ENCODE data around the gene PTX4.

PTX4 gene

DNA sequence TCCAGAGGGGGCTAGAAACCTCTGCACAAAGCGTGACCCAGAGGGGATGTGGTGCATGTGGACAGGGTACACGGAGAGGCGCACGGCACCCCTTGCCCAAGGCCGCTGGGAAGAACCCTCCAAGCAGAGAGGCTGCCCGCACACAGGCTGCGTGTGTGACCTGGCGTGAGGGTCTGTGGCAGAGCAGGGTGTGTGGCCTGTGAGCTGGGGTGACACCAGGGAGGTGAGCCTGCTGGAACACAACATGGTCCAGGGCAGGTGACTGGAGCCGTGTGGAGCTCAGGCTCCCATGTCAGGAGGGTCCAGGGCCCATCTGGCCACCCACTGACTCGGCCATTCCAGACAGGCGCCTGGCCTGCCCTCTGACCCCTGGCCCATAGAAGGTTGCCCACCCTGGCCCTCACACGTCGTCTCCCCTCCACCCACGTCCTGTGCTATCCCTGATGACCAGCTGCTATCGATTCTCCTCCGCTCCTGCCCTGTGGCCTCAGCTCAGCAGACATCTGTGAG is 29.9 kb upstream of the PTX4 start:
- Histone ChIP-seq H3K36me3 (ENCODE audit: insufficient read depth, low read length) (no peaks in the 10 kb centered on the region), H3K9me3 (replicated peaks; ENCODE audit: low read length) (no peaks in the 10 kb centered on the region), H3K4me1 (ENCODE audit: control insufficient read depth, insufficient read depth, low read length) (no peaks in the 10 kb centered on the region), H3K4me3 (ENCODE audit: low read length) (no peak overlapping the region), H3K4me2 (ENCODE audit: low read length) (no peak overlapping the region), H3K9ac (ENCODE audit: low read depth, low read length) (no peak overlapping the region), H3K27me3 (ENCODE audit: control insufficient read depth, insufficient read depth, low read length) (no peaks in the 10 kb centered on the region)

DNA sequence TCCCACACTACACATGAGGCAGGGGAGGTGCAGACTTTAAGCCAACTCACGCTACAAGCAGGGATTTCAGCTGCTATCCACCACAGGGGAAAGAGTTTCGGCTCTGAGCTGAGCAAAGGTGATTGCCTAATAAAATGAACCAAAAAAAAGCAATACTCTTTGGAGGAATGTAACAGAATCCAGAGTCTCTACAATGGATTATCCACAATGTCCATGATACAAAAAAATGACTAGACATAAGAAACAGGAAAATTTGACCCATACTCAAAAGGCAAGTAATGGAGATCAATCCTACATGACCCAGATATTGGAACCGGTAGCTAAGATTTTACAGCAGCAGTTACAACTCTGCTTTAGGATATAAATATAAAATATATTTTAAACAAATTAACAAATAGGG is 25.8 kb upstream of the PTX4 start:
- H3K9ac ChIP-seq (ENCODE audit: low read depth, low read length), result no peak overlapping the region
- no peak overlapping the region for H3K4me3 ChIP-seq (ENCODE audit: low read length)
- no peaks in the 10 kb centered on the region for H3K9me3 ChIP-seq (replicated peaks; ENCODE audit: low read length)
- H3K4me2 ChIP-seq (ENCODE audit: low read length), result no peak overlapping the region
- H3K4me1 ChIP-seq (ENCODE audit: control insufficient read depth, insufficient read depth, low read length), result no peaks in the 10 kb centered on the region
- peaks cover 10% of the 10 kb centered on the region for H3K36me3 ChIP-seq (ENCODE audit: insufficient read depth, low read length)
- H3K27me3 ChIP-seq (ENCODE audit: control insufficient read depth, insufficient read depth, low read length), result no peaks in the 10 kb centered on the region

DNA sequence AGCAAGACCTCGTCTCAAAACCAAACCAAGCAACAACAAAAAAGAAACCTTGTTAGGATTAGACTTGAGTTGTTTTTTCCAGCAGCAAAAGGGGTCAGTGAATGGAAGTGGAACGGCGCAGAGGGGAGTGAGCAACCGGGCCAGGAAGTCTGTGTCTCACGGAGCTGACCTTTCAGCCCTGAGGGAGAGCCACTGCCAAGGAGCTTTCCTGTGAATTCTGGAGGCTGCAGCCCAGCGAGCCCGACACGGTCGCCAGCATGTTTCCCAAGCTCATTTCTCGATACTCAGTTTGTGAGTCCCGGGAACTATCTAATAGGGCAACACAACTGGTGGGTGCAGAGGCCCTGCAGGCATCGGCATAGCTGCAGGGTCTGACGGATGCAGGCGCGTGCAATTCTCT is 24.0 kb upstream of the PTX4 start:
- Histone ChIP-seq H3K9ac (ENCODE audit: low read depth, low read length) (no peak overlapping the region), H3K4me1 (ENCODE audit: control insufficient read depth, insufficient read depth, low read length) (no peaks in the 10 kb centered on the region), H3K9me3 (replicated peaks; ENCODE audit: low read length) (no peaks in the 10 kb centered on the region), H3K27me3 (ENCODE audit: control insufficient read depth, insufficient read depth, low read length) (no peaks in the 10 kb centered on the region), H3K4me2 (ENCODE audit: low read length) (no peak overlapping the region), H3K4me3 (ENCODE audit: low read length) (no peak overlapping the region), H3K36me3 (ENCODE audit: insufficient read depth, low read length) (peaks cover 10% of the 10 kb centered on the region)

DNA sequence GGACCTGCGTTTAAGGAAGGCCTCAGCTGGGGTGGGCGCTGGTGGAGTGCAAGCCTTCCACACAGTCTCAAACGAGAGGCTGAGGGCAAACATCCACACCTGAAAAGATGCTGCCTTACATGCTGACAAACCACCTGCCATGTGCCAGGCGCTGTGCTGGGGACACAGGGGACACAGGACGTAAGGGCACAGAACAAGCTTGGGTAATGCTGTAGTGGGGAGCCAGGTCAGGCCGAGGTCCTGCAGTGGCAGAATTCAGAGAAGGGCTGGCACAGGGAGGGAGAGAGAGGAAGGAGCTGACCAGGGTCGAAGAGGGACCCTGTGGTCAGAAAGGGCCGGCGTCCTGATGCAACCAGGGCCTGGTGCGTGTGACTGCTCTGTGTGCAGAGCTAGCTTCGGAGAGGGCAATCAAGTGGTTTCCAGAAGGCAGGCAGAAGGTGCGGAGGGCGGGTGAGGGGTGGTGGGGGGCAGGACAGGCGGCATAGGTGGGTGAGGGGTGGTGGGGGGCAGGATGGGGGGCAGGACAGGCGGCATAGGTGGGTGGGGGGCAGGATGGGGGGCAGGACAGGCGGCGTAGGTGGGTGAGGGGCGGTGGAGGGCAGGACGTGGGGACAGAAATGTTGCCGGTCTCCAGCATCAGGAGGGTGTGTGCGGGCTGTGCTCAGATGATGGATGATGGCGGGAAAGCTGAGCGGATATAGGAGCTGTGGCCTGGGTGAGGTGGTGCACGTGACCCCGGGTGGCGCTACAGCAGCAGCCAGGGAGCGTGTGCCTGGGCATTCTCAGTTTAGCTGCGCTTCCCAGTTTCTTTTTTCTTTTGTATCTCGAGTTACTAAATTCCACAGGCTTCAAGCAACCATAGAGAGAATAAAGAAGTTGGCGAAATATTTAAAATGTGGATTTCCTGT is 23.2 kb upstream of the PTX4 start:
- no peaks in the 10 kb centered on the region for H3K4me1 ChIP-seq (ENCODE audit: control insufficient read depth, insufficient read depth, low read length)
- no peak overlapping the region for H3K4me2 ChIP-seq (ENCODE audit: low read length)

GRCh38 chr16:1510941-1511351 is 22.2 kb upstream of the PTX4 start:
- Histone ChIP-seq H3K9ac (ENCODE audit: low read depth, low read length) (no peak overlapping the region), H3K4me3 (ENCODE audit: low read length) (no peak overlapping the region), H3K27me3 (ENCODE audit: control insufficient read depth, insufficient read depth, low read length) (no peaks in the 10 kb centered on the region), H3K36me3 (ENCODE audit: insufficient read depth, low read length) (peaks cover 19% of the 10 kb centered on the region), H3K4me2 (ENCODE audit: low read length) (no peak overlapping the region), H3K4me1 (ENCODE audit: control insufficient read depth, insufficient read depth, low read length) (no peaks in the 10 kb centered on the region), H3K9me3 (replicated peaks; ENCODE audit: low read length) (no peaks in the 10 kb centered on the region)

More for the DNA sequence above, 23.2 kb upstream of the PTX4 start:
- H3K36me3 ChIP-seq (ENCODE audit: insufficient read depth, low read length), result peaks cover 12% of the 10 kb centered on the region
- H3K4me3 ChIP-seq (ENCODE audit: low read length), result no peak overlapping the region
- no peak overlapping the region for H3K9ac ChIP-seq (ENCODE audit: low read depth, low read length)
- H3K27me3 ChIP-seq (ENCODE audit: control insufficient read depth, insufficient read depth, low read length), result no peaks in the 10 kb centered on the region
- H3K9me3 ChIP-seq (replicated peaks; ENCODE audit: low read length), result no peaks in the 10 kb centered on the region

- H3K4me3 ChIP-seq (ENCODE audit: low read length), result no peak overlapping the region
- no peak overlapping the region for H3K4me2 ChIP-seq (ENCODE audit: low read length)
- H3K27me3 ChIP-seq (ENCODE audit: control insufficient read depth, insufficient read depth, low read length), result no peaks in the 10 kb centered on the region
- H3K4me1 ChIP-seq (ENCODE audit: control insufficient read depth, insufficient read depth, low read length), result no peaks in the 10 kb centered on the region
- no peaks in the 10 kb centered on the region for H3K9me3 ChIP-seq (replicated peaks; ENCODE audit: low read length)
- H3K36me3 ChIP-seq (ENCODE audit: insufficient read depth, low read length), result peaks cover 23% of the 10 kb centered on the region
- H3K9ac ChIP-seq (ENCODE audit: low read depth, low read length), result no peak overlapping the region
Measured at GRCh38 chr16:1510272-1510671, 21.5 kb upstream of the PTX4 start.

DNA sequence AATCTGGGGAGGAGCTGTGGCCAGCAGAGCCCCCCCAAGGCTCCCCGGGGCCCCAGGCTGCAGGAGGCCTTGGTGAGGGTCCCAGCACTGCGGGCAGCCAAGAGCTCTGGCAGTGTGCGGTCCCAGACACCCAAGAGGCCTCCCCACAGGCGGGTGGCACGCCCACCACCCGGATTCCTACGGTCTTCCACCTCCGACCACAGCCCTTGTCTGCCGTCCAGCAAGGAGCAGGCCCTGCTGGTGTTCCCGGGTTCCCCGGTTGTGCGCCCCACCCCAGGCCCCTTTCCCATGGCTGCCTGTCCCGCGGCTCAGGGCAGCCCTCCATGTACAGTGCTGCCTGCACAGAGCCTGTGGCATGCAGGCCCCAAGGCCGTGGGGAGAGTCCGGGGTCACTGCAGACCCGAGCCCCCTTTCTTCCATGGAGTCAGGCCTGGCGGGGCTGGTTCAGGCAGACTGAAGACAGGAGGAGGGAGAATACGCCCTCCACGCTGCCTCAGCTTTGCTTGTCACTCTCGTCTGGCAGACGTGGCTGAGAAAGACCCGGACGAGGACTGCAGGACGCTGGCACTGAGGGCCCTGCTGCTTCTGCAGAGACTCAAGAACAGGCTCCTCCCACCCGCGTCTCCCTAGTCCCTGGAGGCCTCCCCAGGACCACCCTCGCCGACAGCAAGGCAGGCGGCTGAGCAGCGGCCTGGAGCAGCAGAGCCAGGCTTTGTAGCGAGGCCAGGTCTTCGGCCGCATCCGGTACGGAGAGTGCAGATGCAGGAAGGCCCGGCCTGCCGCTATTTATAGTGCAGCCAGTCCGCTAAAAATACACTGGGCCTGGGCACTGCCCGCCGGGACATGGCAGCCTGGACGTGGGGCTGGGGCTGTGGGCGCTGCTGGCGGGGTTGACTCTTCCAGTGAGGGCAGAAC is 20.8 kb upstream of the PTX4 start:
- H3K36me3 ChIP-seq (ENCODE audit: insufficient read depth, low read length), result peaks cover 23% of the 10 kb centered on the region
- no peak overlapping the region for H3K4me3 ChIP-seq (ENCODE audit: low read length)
- H3K9ac ChIP-seq (ENCODE audit: low read depth, low read length), result no peak overlapping the region
- H3K9me3 ChIP-seq (replicated peaks; ENCODE audit: low read length), result no peaks in the 10 kb centered on the region
- no peaks in the 10 kb centered on the region for H3K4me1 ChIP-seq (ENCODE audit: control insufficient read depth, insufficient read depth, low read length)
- H3K27me3 ChIP-seq (ENCODE audit: control insufficient read depth, insufficient read depth, low read length), result no peaks in the 10 kb centered on the region
- H3K4me2 ChIP-seq (ENCODE audit: low read length), result no peak overlapping the region

- H3K36me3 ChIP-seq (ENCODE audit: insufficient read depth, low read length), result peaks cover 23% of the 10 kb centered on the region
- no peaks in the 10 kb centered on the region for H3K27me3 ChIP-seq (ENCODE audit: control insufficient read depth, insufficient read depth, low read length)
- H3K4me1 ChIP-seq (ENCODE audit: control insufficient read depth, insufficient read depth, low read length), result no peaks in the 10 kb centered on the region
- H3K4me2 ChIP-seq (ENCODE audit: low read length), result no peak overlapping the region
- no peak overlapping the region for H3K9ac ChIP-seq (ENCODE audit: low read depth, low read length)
- H3K9me3 ChIP-seq (replicated peaks; ENCODE audit: low read length), result no peaks in the 10 kb centered on the region
- no peak overlapping the region for H3K4me3 ChIP-seq (ENCODE audit: low read length)
Measured at GRCh38 chr16:1508494-1509187, 19.9 kb upstream of the PTX4 start.

- H3K9me3 ChIP-seq (replicated peaks; ENCODE audit: low read length), result no peaks in the 10 kb centered on the region
- H3K36me3 ChIP-seq (ENCODE audit: insufficient read depth, low read length), result peaks cover 37% of the 10 kb centered on the region
- H3K4me2 ChIP-seq (ENCODE audit: low read length), result no peak overlapping the region
- H3K4me3 ChIP-seq (ENCODE audit: low read length), result no peak overlapping the region
- no peaks in the 10 kb centered on the region for H3K27me3 ChIP-seq (ENCODE audit: control insufficient read depth, insufficient read depth, low read length)
- no peaks in the 10 kb centered on the region for H3K4me1 ChIP-seq (ENCODE audit: control insufficient read depth, insufficient read depth, low read length)
- H3K9ac ChIP-seq (ENCODE audit: low read depth, low read length), result no peak overlapping the region
Measured at GRCh38 chr16:1506494-1507213, 17.9 kb upstream of the PTX4 start.

GRCh38 chr16:1505912-1506311 is 17.2 kb upstream of the PTX4 start:
- Histone ChIP-seq H3K36me3 (ENCODE audit: insufficient read depth, low read length) (peaks cover 42% of the 10 kb centered on the region), H3K4me2 (ENCODE audit: low read length) (no peak overlapping the region), H3K4me1 (ENCODE audit: control insufficient read depth, insufficient read depth, low read length) (no peaks in the 10 kb centered on the region), H3K9me3 (replicated peaks; ENCODE audit: low read length) (no peaks in the 10 kb centered on the region), H3K4me3 (ENCODE audit: low read length) (no peak overlapping the region), H3K9ac (ENCODE audit: low read depth, low read length) (no peak overlapping the region), H3K27me3 (ENCODE audit: control insufficient read depth, insufficient read depth, low read length) (no peaks in the 10 kb centered on the region)
